ENCODE data around the gene SAFB. TPM values are rescaled to one million over a fixed set of nuclear protein-coding genes. Genes with fewer than 3 reads are reported as not detected.

SAFB gene
- total RNA-seq, 1 experiment from 2014 or later, result 143 TPM

GRCh38 chr19:5686326-5686646, 63.4 kb downstream of the SAFB start:
- DNase-seq (ENCODE audit: low read depth, low spot score), result no peak
- peak overlapping the region; percentile 26 for H2AFZ ChIP-seq (ENCODE audit: low read depth, low read length, poor library complexity, severe bottlenecking)
- POLR2A ChIA-PET, result interaction anchor here (1.3 to 1.6 kb wide), 4 partner anchors 32 to 142 kb away, joined by 3 to 5 read pairs (median 4); partner anchors contain the start of genes SAFB and SAFB2

More at GRCh38 chr19:5686326-5686646, 63.4 kb downstream of the SAFB start:
- TF ChIP-seq POLR2AphosphoS5 (IDR thresholded peaks at IDR 0.05; ENCODE audit: low read depth, low read length), result no peak
- TF ChIP-seq SRF (IDR thresholded peaks at IDR 0.05; ENCODE audit: low read depth), result no peak
- no peak for TF ChIP-seq TCF7L2 (IDR thresholded peaks at IDR 0.05; ENCODE audit: borderline replicate concordance, extremely low read depth, insufficient read depth, insufficient read length)
- no peak for TF ChIP-seq RAD21 (IDR thresholded peaks at IDR 0.05; ENCODE audit: low read depth)
- no peak for TF ChIP-seq MAX (IDR thresholded peaks at IDR 0.05)
- no peak for TF ChIP-seq REST (IDR thresholded peaks at IDR 0.05; ENCODE audit: low read depth)
- no peak for TF ChIP-seq ELF1 (IDR thresholded peaks at IDR 0.05; ENCODE audit: borderline replicate concordance, low read depth)
- TF ChIP-seq CEBPB (IDR thresholded peaks at IDR 0.05; ENCODE audit: low read depth), result no peak
- TF ChIP-seq YY1 (IDR thresholded peaks at IDR 0.05; ENCODE audit: extremely low read depth, insufficient replicate concordance, low read depth, low read length), result no peak
- no peak for TF ChIP-seq ATF3 (IDR thresholded peaks at IDR 0.05)
- TF ChIP-seq ZNF274 (IDR thresholded peaks at IDR 0.05; ENCODE audit: low read depth, low read length), result no peak
- no peak for TF ChIP-seq ZFX (IDR thresholded peaks at IDR 0.05)
- no peak for TF ChIP-seq ZBTB33 (IDR thresholded peaks at IDR 0.05; ENCODE audit: extremely low read depth, insufficient replicate concordance, low read length)
- no peak for TF ChIP-seq JUND (IDR thresholded peaks at IDR 0.05)
- TF ChIP-seq EZH2phosphoT487 (IDR thresholded peaks at IDR 0.05; ENCODE audit: borderline replicate concordance), result no peak
- TF ChIP-seq CBX3 (IDR thresholded peaks at IDR 0.05; ENCODE audit: low read depth), result no peak
- Histone ChIP-seq H3K9ac (ENCODE audit: low read length) (peak overlapping the region; percentile 67; the same call in 1 of the 2 replicates), H3K9me2 (ENCODE audit: insufficient read depth) (no peaks in the 10 kb centered on the region), H4K20me1 (ENCODE audit: insufficient read depth) (no peaks in the 10 kb centered on the region; the same call in 1 of the 2 replicates), H3K4me2 (ENCODE audit: low read length) (peak overlapping the region; percentile 84), H3K36me3 (ENCODE audit: control insufficient read depth in 1 of 2, insufficient read depth in 2 of 2, low read length in 2 of 2) (peaks cover 0 to 10% of the 10 kb centered on the region in 2 experiments; a peak in 1 of 4 replicates), H3K27ac (ENCODE audit: low read depth, low read length) (peak overlapping the region; percentile 73), H3K27me3 (ENCODE audit: insufficient read depth, low read length) (no peaks in the 10 kb centered on the region), H3K79me2 (ENCODE audit: insufficient read depth, low read length) (peaks cover 13% of the 10 kb centered on the region), H3K9me3 (ENCODE audit: control insufficient read depth in 1 of 2, insufficient read depth in 1 of 2, low read depth in 1 of 2, low read length in 2 of 2) (no peaks in the 10 kb centered on the region), H3K4me1 (ENCODE audit: control insufficient read depth in 1 of 2, insufficient read depth in 2 of 2, low read length in 2 of 2) (peaks cover 8 to 29% of the 10 kb centered on the region in 2 experiments; a peak in 3 of 4 replicates), H3K4me3 (replicated peaks in 1 of 2; ENCODE audit: low read depth in 1 of 2, low read length in 2 of 2) (peak overlapping the region; percentile 37 to 57)
- ATAC-seq, result no peak
- no TSS peak for BruUV-seq (replicated peaks)
- intact Hi-C loops (cut with micrococcal nuclease), result loop anchor here (5.0 kb wide), 2 partner anchors 139 to 639 kb away; no protein-coding TSS in a partner anchor
- ChIA-PET RAD21 (ENCODE audit: low non-redundant PET in 1 of 2, low total read pairs in 2 of 2, uncharacterized antibody in 2 of 2, unreplicated experiment in 2 of 2) (interaction anchor here in 1 of 2 experiments (0.7 kb wide), 1 partner anchor 777 kb away, joined by 5 read pairs; no protein-coding TSS in a partner anchor), CTCF (interaction anchor here (1.1 to 1.6 kb wide), 9 partner anchors 10 to 142 kb away, joined by 3 to 10 read pairs (median 4); partner anchors contain the start of gene DUS3L)
